NCI-H345 treated with DMSO at 0.1 percent for 48 hours (cell line): ENCODE results near the gene TIAM2.

ENCODE experiments used
- DNase-seq: peaks from one replicate; lab custom pipeline; 2025; ENCODE audit not compliant: unreplicated experiment; lab: John Stamatoyannopoulos, UW

TIAM2 gene

GRCh38 chr6:155274106-155274505 is 279.0 kb downstream of the TIAM2 start:
- no peak for DNase-seq

DNA sequence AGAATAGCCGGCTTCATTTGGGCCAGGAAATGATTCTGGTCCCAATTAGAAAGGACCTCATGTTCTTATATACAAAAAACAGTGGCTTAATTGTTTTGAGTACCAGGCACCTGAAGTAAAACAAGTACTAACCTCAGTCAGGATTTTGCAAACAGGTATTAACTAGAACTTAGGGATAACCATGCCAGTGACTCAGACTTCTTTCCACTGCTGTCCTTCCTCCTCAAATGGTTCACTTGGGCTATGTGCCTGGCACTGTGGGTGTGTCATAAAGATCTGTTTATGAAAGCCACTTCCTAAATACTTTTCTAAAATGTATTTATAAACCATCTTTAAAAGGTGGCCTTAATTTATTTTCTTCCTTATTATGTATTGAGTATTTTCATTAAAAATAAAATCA is 279.4 kb downstream of the TIAM2 start:
- no peak for DNase-seq

DNA sequence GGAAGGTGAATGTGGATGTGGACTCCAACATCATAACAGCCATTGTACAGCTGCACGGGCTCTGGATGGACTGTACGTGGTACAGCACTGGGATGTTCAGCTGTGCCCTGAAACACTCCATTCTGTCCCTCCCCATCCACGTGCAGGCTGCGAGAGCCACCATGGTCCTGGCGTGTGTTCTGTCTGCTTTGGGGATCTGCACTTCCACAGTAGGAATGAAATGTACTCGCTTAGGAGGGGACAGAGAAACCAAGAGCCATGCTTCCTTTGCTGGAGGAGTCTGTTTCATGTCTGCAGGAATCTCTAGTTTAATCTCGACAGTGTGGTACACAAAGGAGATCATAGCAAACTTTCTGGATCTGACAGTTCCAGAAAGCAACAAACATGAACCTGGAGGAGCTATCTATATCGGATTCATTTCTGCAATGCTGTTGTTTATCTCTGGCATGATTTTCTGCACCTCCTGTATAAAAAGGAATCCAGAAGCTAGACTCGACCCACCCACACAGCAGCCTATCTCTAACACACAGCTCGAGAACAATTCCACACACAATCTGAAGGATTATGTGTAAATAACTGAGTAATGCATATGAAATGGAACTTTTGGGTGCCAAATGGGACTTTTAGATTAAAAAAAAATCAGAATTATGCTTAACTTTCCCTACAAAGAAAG is 280.8 kb downstream of the TIAM2 start:
- no peak for DNase-seq

DNA sequence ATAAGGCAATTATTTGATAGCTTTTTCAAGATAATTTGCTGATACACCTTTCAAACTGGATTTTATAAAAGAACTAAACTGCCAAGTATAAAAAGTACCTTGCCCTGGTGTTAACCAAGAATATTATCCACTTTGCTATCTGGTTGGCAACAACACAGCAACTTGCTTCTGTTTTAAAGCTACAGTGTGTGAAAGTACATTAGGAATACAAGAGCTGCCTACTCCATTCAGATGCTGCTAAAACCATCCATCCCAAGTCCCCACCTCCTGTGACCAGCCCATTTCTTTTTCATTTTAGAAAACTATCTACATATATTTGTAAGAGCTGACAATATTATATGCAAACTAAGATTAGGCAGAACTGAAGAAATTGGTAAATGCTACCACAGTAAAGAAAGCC is 281.5 kb downstream of the TIAM2 start:
- no peak for DNase-seq

GRCh38 chr6:155278319-155279049 is 283.4 kb downstream of the TIAM2 start:
- no peak for DNase-seq

DNA sequence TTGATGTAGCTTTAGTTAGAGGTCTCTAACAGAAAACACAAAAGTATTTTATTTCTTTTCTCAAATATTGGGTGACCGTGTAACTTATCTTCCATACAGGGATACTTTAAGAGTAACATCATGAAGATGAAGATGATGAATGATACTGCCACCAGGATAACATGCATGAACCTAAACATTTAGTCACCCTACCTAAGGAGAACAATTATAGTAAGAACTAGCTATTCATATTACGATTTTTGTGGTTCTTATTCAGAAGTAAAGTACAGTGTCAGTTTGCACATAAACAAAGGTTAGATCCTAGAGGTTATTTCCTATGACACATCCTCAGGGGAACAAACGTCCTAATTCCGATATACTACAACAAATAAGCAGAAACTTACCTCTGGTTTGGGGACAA is 289.7 kb downstream of the TIAM2 start:
- no peak for DNase-seq

DNA sequence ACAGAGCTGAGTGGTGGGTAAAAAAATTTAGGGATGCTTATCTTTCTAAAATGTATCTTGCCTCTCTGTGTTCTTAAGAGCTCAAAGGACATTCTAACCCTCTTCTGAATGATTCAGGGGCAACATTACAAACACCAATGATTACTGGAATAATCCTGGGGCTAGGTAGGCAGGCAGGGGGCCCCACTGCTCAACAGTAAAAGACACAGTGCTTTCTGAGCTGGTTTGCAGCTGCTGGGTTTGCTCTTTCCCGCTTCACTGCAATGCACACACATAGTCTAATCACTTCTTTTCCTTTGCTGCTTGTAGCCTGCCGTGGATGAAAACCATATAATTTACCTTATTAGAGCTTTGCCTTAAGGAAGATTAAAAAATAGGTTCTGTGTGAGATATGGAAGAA is 292.6 kb downstream of the TIAM2 start:
- peak; percentile 71 for DNase-seq

DNA sequence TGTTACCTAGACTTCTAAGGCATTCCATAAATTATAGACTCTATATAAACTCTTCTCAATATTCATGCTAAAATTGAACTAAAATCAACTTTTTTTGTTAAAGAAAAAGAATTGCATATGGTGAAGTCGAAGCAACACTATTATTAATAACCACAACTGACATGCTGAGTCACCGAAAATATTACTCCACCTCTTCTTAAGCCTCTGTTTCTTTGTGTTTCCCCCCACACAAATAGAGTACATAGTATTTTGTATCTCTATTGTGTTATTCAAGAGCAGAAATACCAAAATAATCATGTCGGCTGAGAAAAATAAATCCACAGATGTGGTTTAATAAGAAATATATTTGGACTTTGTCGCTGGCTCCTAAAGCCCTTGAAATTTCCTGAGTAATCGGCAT is 295.4 kb downstream of the TIAM2 start:
- DNase-seq = no peak

- no peak for DNase-seq
Observed at GRCh38 chr6:155291291-155291690, 296.2 kb downstream of the TIAM2 start.

DNA sequence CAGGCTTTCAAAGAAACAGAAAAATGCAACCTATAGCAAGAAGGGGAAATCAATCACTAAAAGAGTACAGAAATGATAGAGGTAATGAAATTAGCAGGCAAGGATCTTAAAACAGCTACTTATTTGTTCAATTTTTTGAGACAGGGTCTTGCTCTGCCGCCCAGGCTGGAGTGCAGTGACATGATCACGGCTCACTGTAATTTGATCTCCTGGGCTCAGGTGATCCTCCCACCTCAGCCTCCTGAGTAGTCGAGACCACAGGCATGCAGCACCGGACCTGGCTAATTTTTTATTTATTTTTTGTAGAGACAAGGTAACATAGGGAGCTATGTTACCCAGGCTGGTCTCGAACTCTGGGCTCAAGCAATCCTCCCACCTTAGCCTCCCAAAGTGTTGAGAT is 297.6 kb downstream of the TIAM2 start:
- DNase-seq = no peak

DNA sequence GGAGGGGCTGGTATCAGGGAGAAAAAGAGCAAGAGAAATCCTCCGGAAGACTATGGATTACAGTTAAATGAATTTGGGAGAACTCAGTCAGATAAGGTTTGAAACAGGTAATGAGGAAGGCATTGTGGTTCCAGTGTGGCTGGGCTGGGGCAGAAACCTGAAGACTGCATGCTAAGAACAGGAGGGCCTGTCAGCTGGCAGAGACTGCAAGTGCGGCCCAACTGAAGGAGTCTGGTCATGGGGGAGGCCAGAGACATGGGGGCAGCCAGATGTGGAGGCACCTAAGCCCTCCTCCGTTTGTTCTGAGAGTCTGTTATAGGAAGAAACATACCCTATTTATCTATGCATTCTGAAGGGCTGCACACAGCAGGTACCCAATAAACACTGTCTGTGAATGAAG is 302.6 kb downstream of the TIAM2 start:
- DNase-seq = no peak

DNA sequence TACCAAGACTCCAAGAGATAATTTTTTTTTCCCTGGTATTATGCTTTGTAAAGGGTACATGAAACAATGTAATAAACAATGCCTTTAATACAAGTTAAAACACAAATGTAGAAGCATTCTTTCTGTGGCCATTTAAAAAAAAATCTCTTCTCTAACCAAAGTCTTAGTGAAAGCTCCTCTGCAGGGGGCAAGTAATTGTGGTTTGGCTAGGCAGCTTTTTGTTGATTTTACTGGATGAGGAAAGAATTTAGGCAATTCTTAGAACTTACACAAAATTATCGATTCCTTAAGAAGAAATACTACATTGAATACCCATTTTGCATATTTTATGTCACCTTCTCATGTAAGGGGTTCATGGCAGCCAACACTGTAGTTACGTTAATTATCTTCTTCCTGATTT is 306.8 kb downstream of the TIAM2 start:
- no peak for DNase-seq

- DNase-seq = no peak
Observed at GRCh38 chr6:155303361-155303870, 308.3 kb downstream of the TIAM2 start.

- no peak for DNase-seq
Observed at GRCh38 chr6:155306958-155307357, 311.8 kb downstream of the TIAM2 start.
